Measurements from ENCODE around the gene FKBP14.

DNA sequence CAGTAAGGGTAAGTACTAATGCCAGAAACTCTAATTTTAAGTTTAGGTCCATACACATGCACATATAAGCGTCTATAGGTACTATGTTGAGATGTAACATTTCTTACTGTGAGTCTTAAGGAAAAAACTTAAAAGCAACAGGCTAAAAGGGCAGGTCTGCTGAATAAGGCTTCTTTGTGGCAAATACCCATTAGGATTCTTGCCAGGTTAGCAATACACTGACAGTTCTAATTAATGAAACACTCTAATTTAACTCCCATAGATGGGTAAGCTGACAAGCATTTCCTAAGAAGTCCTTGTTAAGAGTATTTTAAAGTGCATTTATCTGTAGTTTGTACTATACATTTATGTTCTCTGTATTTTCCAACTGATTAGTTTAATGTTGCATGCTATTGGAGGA lies 50.9 kb downstream of the FKBP14 start:
- TF ChIP-seq POLR2A (IDR thresholded peaks at IDR 0.05), result no peak
- TF ChIP-seq, protein P1, sequence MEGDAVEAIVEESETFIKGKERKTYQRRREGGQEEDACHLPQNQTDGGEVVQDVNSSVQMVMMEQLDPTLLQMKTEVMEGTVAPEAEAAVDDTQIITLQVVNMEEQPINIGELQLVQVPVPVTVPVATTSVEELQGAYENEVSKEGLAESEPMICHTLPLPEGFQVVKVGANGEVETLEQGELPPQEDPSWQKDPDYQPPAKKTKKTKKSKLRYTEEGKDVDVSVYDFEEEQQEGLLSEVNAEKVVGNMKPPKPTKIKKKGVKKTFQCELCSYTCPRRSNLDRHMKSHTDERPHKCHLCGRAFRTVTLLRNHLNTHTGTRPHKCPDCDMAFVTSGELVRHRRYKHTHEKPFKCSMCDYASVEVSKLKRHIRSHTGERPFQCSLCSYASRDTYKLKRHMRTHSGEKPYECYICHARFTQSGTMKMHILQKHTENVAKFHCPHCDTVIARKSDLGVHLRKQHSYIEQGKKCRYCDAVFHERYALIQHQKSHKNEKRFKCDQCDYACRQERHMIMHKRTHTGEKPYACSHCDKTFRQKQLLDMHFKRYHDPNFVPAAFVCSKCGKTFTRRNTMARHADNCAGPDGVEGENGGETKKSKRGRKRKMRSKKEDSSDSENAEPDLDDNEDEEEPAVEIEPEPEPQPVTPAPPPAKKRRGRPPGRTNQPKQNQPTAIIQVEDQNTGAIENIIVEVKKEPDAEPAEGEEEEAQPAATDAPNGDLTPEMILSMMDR (IDR thresholded peaks at IDR 0.05), result no peak

Measured in adrenal gland (tissue), 5 donors.